Lower leg skin (tissue), 3 donors: Measurements from ENCODE around the gene LAIR1.

Experiments
- CTCF ChIP-seq, 3 donors: fragments of 450-650 bp; IDR thresholded peaks; one replicate each; pipeline ENCODE4 v1.5.1; 2016; ENCODE audit warnings: antibody characterized with exemption in 3 of 3, mild to moderate bottlenecking in 3 of 3, moderate library complexity in 2 of 3
- POLR2A ChIP-seq, 2 donors: fragments of 450-650 bp; IDR thresholded peaks; one replicate each; pipeline ENCODE4 v1.6.1; 2016 to 2017; ENCODE audit warnings: antibody characterized with exemption in 2 of 2, mild to moderate bottlenecking in 1 of 2, moderate library complexity in 1 of 2

- no peak for TF ChIP-seq POLR2A (IDR thresholded peaks at IDR 0.05)
- no peak for TF ChIP-seq CTCF (IDR thresholded peaks at IDR 0.05)
These were observed 12.0 kb upstream of the LAIR1 start for GRCh38 chr19:54376610-54377285.
